Endothelial cell of umbilical vein (primary cell): ENCODE data around the gene NCKAP5. TPM values are rescaled to one million over a fixed set of nuclear protein-coding genes. Genes with fewer than 3 reads are reported as not detected.

Source experiments
- BruUV-seq: library from RNA; stranded (reverse); fragments of 400-500 nt; replicated peaks from 2 replicates; lab custom pipeline; 2021; lab: Mats Ljungman, UMichigan
- CTCF ChIA-PET: fragments of 300-600, 350-600 bp; sonication (Branson Sonifier 250); formaldehyde crosslinking; loops from one replicate; lab custom pipeline; 2021; ENCODE audit warnings: antibody characterized with exemption, inconsistent platforms; lab: Charles Lee
- POLR2A ChIA-PET: fragments of 300-600, 350-600 bp; sonication (Branson Sonifier 250); formaldehyde crosslinking; loops from one replicate; lab custom pipeline; 2021; ENCODE audit warnings: antibody characterized with exemption, inconsistent platforms; lab: Charles Lee
- DNase-seq: peaks from one replicate; pipeline ENCODE4 v3.0.0-alpha.2; 2011; ENCODE audit warnings: low read depth, low spot score
- FAIRE-seq: peaks from 2 replicates; lab custom pipeline; 2011; peaks lifted over from hg19 to GRCh38; lab: Jason Lieb, UNC
- H2AFZ ChIP-seq: 2 replicates; pipeline ENCODE4 v1.6.0; 2012; ENCODE audit warnings: low read depth, low read length, control low read depth, inconsistent platforms
- H3K27ac ChIP-seq: 2 replicates; pipeline ENCODE4 v1.5.1; 2011; ENCODE audit warnings: low read depth, mild to moderate bottlenecking, control low read depth, low read length, moderate library complexity; ENCODE audit not compliant: insufficient read depth
- H3K27me3 ChIP-seq, 2 experiments: 2 replicates each; pipeline versions ENCODE4 v1.6.0 to v1.6.1; 2011; ENCODE audit warnings: low read length in 2 of 2, mixed read lengths in 1 of 2; ENCODE audit not compliant: control insufficient read depth in 2 of 2, insufficient read depth in 2 of 2
- H3K36me3 ChIP-seq, 2 experiments: 2 replicates in 1 of 2; 3 replicates in 1 of 2; pipeline ENCODE4 v1.5.1; 2011; ENCODE audit warnings: low read length in 2 of 2, mild to moderate bottlenecking in 1 of 2, moderate library complexity in 1 of 2; ENCODE audit not compliant: control insufficient read depth in 2 of 2, insufficient read depth in 2 of 2; ENCODE audit errors: extremely low read depth in 1 of 2
- H3K4me1 ChIP-seq: 3 replicates; pipeline ENCODE4 v1.5.1; 2011; ENCODE audit warnings: mild to moderate bottlenecking, low read length; ENCODE audit not compliant: control insufficient read depth, insufficient read depth; ENCODE audit errors: extremely low read depth
- H3K4me2 ChIP-seq: 2 replicates; pipeline ENCODE4 v1.6.1; 2011; ENCODE audit warnings: low read length, control low read depth, mixed read lengths; ENCODE audit not compliant: insufficient read depth
- H3K4me3 ChIP-seq, 3 experiments: fragments of 200-600 bp in 1 of 3; sonication (generic), shearing (Covaris generic) in 1 of 3; replicated peaks in 1 of 3; 2 replicates each; pipeline ENCODE4 v1.5.1; 2011 to 2016; ENCODE audit warnings: control low read depth in 3 of 3, low read length in 3 of 3, mild to moderate bottlenecking in 2 of 3, inconsistent platforms in 1 of 3, low read depth in 1 of 3, moderate library complexity in 1 of 3; ENCODE audit not compliant: insufficient read depth in 1 of 3
- H3K79me2 ChIP-seq: 2 replicates; pipeline ENCODE4 v1.6.0; 2012; ENCODE audit warnings: low read length, inconsistent platforms; ENCODE audit not compliant: control insufficient read depth, insufficient read depth
- H3K9ac ChIP-seq: replicated peaks from 2 replicates; pipeline ENCODE3; 2011; ENCODE audit warnings: low read length, control low read depth; ENCODE audit not compliant: insufficient read depth; ENCODE audit errors: extremely low read depth
- H3K9me1 ChIP-seq: replicated peaks from 3 replicates; pipeline ENCODE4 v1.6.0; 2011; ENCODE audit warnings: mild to moderate bottlenecking, low read length; ENCODE audit not compliant: control insufficient read depth, insufficient read depth; ENCODE audit errors: extremely low read depth
- H3K9me3 ChIP-seq: replicated peaks from 2 replicates; pipeline ENCODE4 v1.5.1; 2012; ENCODE audit warnings: low read length, inconsistent platforms; ENCODE audit not compliant: control insufficient read depth, insufficient read depth
- H4K20me1 ChIP-seq: replicated peaks from 2 replicates; pipeline ENCODE3; 2011; ENCODE audit warnings: mild to moderate bottlenecking, low read length; ENCODE audit not compliant: control insufficient read depth, insufficient read depth; ENCODE audit errors: extremely low read depth
- CTCF ChIP-seq, 2 donors: IDR thresholded peaks; 1 replicate in 1 of 2; 2 replicates in 1 of 2; pipeline ENCODE4 v1.5.1; 2011; ENCODE audit warnings: low read length in 2 of 2, mild to moderate bottlenecking in 2 of 2, moderate library complexity in 2 of 2, control low read depth in 1 of 2, inconsistent platforms in 1 of 2, low read depth in 1 of 2; ENCODE audit not compliant: insufficient read depth in 1 of 2; ENCODE audit errors: extremely low read depth in 1 of 2
- EZH2 ChIP-seq: IDR thresholded peaks from 2 replicates; pipeline ENCODE4 v1.6.1; 2012; ENCODE audit warnings: borderline replicate concordance, low read depth, mild to moderate bottlenecking, moderate library complexity, low read length, inconsistent platforms; ENCODE audit not compliant: severe bottlenecking
- FOS ChIP-seq: IDR thresholded peaks from 2 replicates; pipeline ENCODE4 v1.6.1; 2011; ENCODE audit warnings: mild to moderate bottlenecking, low read length, moderate library complexity, borderline replicate concordance; ENCODE audit not compliant: insufficient read depth
- GATA2 ChIP-seq: IDR thresholded peaks from 2 replicates; pipeline ENCODE4 v1.7.0; 2011; ENCODE audit warnings: low read depth, mild to moderate bottlenecking, moderate library complexity, mixed read lengths, low read length; ENCODE audit not compliant: insufficient read length, insufficient read depth
- JUN ChIP-seq: IDR thresholded peaks from 2 replicates; pipeline ENCODE4 v1.6.1; 2011; ENCODE audit warnings: borderline replicate concordance, low read depth; ENCODE audit not compliant: insufficient read length, insufficient read depth
- MAX ChIP-seq: IDR thresholded peaks from 2 replicates; pipeline ENCODE4 v1.6.1; 2011; ENCODE audit not compliant: insufficient read depth, insufficient read length
- MYC ChIP-seq: IDR thresholded peaks from one replicate; pipeline ENCODE4 v1.6.1; 2011; ENCODE audit warnings: mild to moderate bottlenecking, low read depth, low read length
- POLR2A ChIP-seq: IDR thresholded peaks from 2 replicates; pipeline ENCODE4 v1.6.1; 2012; ENCODE audit warnings: low read depth, mild to moderate bottlenecking, control low read depth, low read length
- POLR2AphosphoS5 ChIP-seq: IDR thresholded peaks from 2 replicates; pipeline ENCODE4 v1.6.1; 2012; ENCODE audit warnings: low read depth, mild to moderate bottlenecking, control low read depth, low read length, moderate library complexity; ENCODE audit not compliant: insufficient read depth
- dilution Hi-C: fragments of 300-500 bp; cut with MboI; formaldehyde crosslinking; loops from one replicate; pipeline ENCODE4 v1.15.0; 2019; ENCODE audit warnings: low sequenced_read_pairs; ENCODE audit not compliant: extremely low pct_ligation_motif_present
- intact Hi-C: fragments of 100-400 bp; cut with micrococcal nuclease; formaldehyde crosslinking; loops from one replicate; pipeline ENCODE4 v1.10.0; 2022
- polyA plus RNA-seq, 4 experiments: library from polyadenylated mRNA; depleted of rRNA in 3 of 4; stranded (reverse) in 3 of 4; unstranded in 1 of 4; fragments of >200 nt; gene quantifications; 2 replicates each; pipeline versions ENCODE4 v1.2.1 to v1.2.3, GENCODE V29; 2011 to 2012; ENCODE audit warnings: missing spikeins in 1 of 4
- total RNA-seq: library from RNA; stranded (reverse); gene quantifications from 2 replicates; pipeline ENCODE4 v1.2.3, GENCODE V29; 2021

The NCKAP5 gene
- total and polyA plus RNA-seq, 2 donors (not counting 3 experiments of a cell fraction or from before 2014, with no cell fraction given), result 0.47 to 3.3 TPM

- ChIA-PET CTCF (no interaction called here), POLR2A (no interaction called here)
- no TSS peak for BruUV-seq
- Histone ChIP-seq H3K9ac (no peak overlapping the region), H3K36me3 (no peaks in the 10 kb centered on the region), H3K4me3 (no peak overlapping the region), H3K9me3 (no peaks in the 10 kb centered on the region), H3K4me1 (no peaks in the 10 kb centered on the region), H3K9me1 (no peaks in the 10 kb centered on the region), H3K27me3 (no peaks in the 10 kb centered on the region), H3K4me2 (no peak overlapping the region), H3K79me2 (no peaks in the 10 kb centered on the region), H4K20me1 (no peaks in the 10 kb centered on the region), H3K27ac (no peak overlapping the region), H2AFZ (no peak overlapping the region)
- FAIRE-seq (no peak), DNase-seq (no peak)
- dilution Hi-C loops (no loop called here), intact Hi-C loops (no loop called here)
- TF ChIP-seq JUN (no peak), CTCF (IDR thresholded peaks at IDR 0.05; ENCODE audit: extremely low read depth in 1 of 2, insufficient read depth in 1 of 2, low read depth in 1 of 2, low read length in 2 of 2) (no peak), EZH2 (no peak), FOS (no peak), POLR2AphosphoS5 (no peak), GATA2 (no peak), POLR2A (no peak), MYC (no peak), MAX (no peak)
Measured at GRCh38 chr2:132845339-132845738, 722.9 kb downstream of the NCKAP5 start.
